ENCODE data around the gene GGNBP2. TPM values are rescaled to one million over a fixed set of nuclear protein-coding genes. Genes with fewer than 3 reads are reported as not detected.
A peak's percentile ranks its signal among the peaks of the same experiment; 100 is the strongest.

The GGNBP2 gene
- polyA plus RNA-seq, 1 donor from 2014 or later, result 112 TPM

DNA sequence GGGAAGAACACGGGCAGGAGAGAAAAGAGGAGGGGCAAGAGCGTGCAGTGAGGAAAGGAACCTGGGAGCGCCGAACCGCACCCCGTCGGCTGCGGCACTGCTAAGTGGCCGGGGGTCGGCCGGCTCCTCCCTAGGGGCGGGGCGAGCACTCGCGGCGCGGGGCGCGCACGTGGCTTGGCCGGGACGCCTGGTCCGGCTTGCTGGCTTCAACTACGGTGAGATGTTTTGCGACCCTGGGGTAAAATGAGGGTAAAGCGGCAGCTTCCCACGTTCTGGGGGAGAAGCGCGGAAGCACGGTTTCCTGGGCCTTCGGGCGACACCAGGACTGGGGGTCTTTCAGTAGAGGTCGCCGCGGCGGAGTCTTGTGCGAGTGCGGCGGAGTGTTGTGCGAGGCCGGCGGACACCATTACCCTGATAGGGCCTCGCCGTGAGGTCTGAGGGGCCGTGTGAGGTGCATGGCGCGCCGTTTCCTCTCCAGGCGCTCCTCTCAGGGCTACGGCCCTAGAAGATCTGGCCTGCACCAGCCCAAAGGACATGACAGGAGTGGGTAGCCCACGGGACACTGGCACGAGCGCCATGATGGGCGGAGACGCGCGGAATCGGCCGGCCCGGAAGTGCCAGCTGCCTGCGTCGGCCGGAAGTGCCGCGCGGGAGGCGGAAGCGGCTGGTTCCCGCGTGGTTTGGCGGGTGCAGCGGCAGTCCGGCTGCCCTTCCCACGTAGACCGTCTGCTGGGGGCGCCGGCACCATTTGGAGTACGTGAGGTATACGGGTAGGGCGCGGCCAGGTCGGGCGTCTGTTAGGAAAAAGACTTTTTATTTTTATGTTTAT is 9.7 kb upstream of the GGNBP2 start, which contains the start of the genes MYO19 and PIGW:
MYO19 (minus strand) TSS at position 29 of the 829 bp plus-strand sequence. CDS start 2,330 bp downstream, outside the sequence.
PIGW (plus strand) TSS at position 148 of the 829 bp plus-strand sequence. CDS start 2,115 bp downstream, outside the sequence.
- peak within 1 kb of the TSS; percentile 83 for H3K27ac ChIP-seq (ENCODE audit: low read length)
- TF ChIP-seq POLR2AphosphoS5 (IDR thresholded peaks at IDR 0.05), result peak; percentile 95
- TF ChIP-seq EZH2 (IDR thresholded peaks at IDR 0.05; ENCODE audit: borderline replicate concordance, insufficient read depth, low read length, poor library complexity, severe bottlenecking), result no peak
- TF ChIP-seq, protein P1, sequence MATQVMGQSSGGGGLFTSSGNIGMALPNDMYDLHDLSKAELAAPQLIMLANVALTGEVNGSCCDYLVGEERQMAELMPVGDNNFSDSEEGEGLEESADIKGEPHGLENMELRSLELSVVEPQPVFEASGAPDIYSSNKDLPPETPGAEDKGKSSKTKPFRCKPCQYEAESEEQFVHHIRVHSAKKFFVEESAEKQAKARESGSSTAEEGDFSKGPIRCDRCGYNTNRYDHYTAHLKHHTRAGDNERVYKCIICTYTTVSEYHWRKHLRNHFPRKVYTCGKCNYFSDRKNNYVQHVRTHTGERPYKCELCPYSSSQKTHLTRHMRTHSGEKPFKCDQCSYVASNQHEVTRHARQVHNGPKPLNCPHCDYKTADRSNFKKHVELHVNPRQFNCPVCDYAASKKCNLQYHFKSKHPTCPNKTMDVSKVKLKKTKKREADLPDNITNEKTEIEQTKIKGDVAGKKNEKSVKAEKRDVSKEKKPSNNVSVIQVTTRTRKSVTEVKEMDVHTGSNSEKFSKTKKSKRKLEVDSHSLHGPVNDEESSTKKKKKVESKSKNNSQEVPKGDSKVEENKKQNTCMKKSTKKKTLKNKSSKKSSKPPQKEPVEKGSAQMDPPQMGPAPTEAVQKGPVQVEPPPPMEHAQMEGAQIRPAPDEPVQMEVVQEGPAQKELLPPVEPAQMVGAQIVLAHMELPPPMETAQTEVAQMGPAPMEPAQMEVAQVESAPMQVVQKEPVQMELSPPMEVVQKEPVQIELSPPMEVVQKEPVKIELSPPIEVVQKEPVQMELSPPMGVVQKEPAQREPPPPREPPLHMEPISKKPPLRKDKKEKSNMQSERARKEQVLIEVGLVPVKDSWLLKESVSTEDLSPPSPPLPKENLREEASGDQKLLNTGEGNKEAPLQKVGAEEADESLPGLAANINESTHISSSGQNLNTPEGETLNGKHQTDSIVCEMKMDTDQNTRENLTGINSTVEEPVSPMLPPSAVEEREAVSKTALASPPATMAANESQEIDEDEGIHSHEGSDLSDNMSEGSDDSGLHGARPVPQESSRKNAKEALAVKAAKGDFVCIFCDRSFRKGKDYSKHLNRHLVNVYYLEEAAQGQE (IDR thresholded peaks at IDR 0.05; ENCODE audit: borderline replicate concordance), result peak; percentile 41
- TF ChIP-seq MXI1 (conservative IDR thresholded peaks at IDR 0.05; ENCODE audit: poor library complexity, severe bottlenecking), result peak; percentile 98
- TF ChIP-seq TAF1 (IDR thresholded peaks at IDR 0.05; ENCODE audit: low read depth), result no peak
- peak; percentile 51 for TF ChIP-seq CTCF (IDR thresholded peaks at IDR 0.05; ENCODE audit: poor library complexity, severe bottlenecking)
- peak; percentile 7 for TF ChIP-seq RAD21 (conservative IDR thresholded peaks at IDR 0.05)
- TF ChIP-seq EP300 (conservative IDR thresholded peaks at IDR 0.05; ENCODE audit: poor library complexity, severe bottlenecking), result no peak
- peak; percentile 18 for TF ChIP-seq SMC3 (conservative IDR thresholded peaks at IDR 0.05; ENCODE audit: poor library complexity)
- no peaks in the 10 kb centered on the region for H3K9me2 ChIP-seq (ENCODE audit: insufficient read depth, low read length)
- H3K9ac ChIP-seq (ENCODE audit: low read length), result peak within 1 kb of the TSS; percentile 84
- peak within 1 kb of the TSS; percentile 99 for H3K4me3 ChIP-seq (ENCODE audit: low read length)
- H3K27me3 ChIP-seq (ENCODE audit: insufficient read depth, low read depth, low read length), result no peaks in the 10 kb centered on the region
- H3K4me2 ChIP-seq (ENCODE audit: low read length), result peak within 1 kb of the TSS; percentile 57
- peaks cover 6% of the 10 kb centered on the region for H3F3A ChIP-seq (ENCODE audit: insufficient read depth, low read length, poor library complexity, severe bottlenecking)
- no peaks in the 10 kb centered on the region for H3K79me2 ChIP-seq (replicated peaks; ENCODE audit: insufficient read depth, low read length)
- no peaks in the 10 kb centered on the region for H3K9me3 ChIP-seq (ENCODE audit: low read length)
- H2AFZ ChIP-seq (ENCODE audit: low read depth, low read length), result peak within 1 kb of the TSS; percentile 96
- no peaks in the 10 kb centered on the region for H4K20me1 ChIP-seq (ENCODE audit: insufficient read depth)
- H3K36me3 ChIP-seq (ENCODE audit: insufficient read depth, low read length), result no peaks in the 10 kb centered on the region

DNA sequence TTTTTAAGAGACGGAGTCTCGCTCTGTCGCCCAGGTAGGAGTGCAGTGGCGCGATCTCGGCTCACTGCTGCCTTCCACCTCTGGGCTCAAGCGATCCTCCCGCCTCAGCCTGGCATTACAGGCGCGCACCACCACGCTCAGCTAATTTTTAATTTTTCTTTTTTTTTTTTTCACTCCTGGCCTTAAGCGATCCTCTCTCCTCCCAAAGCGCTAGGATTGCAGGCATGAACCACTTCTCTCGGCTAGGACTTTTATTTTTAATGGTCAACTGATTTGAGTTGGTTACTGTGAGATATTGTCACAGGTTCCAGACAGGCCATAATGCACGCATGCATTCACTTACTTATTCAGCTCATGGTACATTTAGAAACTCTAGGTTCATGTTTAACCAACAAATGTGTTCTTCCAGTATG is 9.0 kb upstream of the GGNBP2 start:
- Histone ChIP-seq H3F3A (ENCODE audit: insufficient read depth, low read length, poor library complexity, severe bottlenecking) (peaks cover 6% of the 10 kb centered on the region), H3K4me3 (ENCODE audit: low read length) (peak overlapping the region; percentile 99), H4K20me1 (ENCODE audit: insufficient read depth) (no peaks in the 10 kb centered on the region), H3K9ac (ENCODE audit: low read length) (peak overlapping the region; percentile 84), H2AFZ (ENCODE audit: low read depth, low read length) (peak overlapping the region; percentile 62), H3K36me3 (ENCODE audit: insufficient read depth, low read length) (no peaks in the 10 kb centered on the region), H3K9me2 (ENCODE audit: insufficient read depth, low read length) (no peaks in the 10 kb centered on the region), H3K79me2 (replicated peaks; ENCODE audit: insufficient read depth, low read length) (no peaks in the 10 kb centered on the region), H3K9me3 (ENCODE audit: low read length) (no peaks in the 10 kb centered on the region), H3K27ac (ENCODE audit: low read length) (peak overlapping the region; percentile 83), H3K4me2 (ENCODE audit: low read length) (peak overlapping the region; percentile 41), H3K27me3 (ENCODE audit: insufficient read depth, low read depth, low read length) (no peaks in the 10 kb centered on the region)
- no peak for TF ChIP-seq CTCF (IDR thresholded peaks at IDR 0.05; ENCODE audit: poor library complexity, severe bottlenecking)
- TF ChIP-seq, protein P1 (IDR thresholded peaks at IDR 0.05; ENCODE audit: borderline replicate concordance), result peak; percentile 38

Data from neural cell (in vitro differentiated cells).